ENCODE measurements around the gene ATXN3L. TPM values are rescaled to one million over a fixed set of nuclear protein-coding genes. Genes with fewer than 3 reads are reported as not detected.
A peak's percentile ranks its signal among the peaks of the same experiment; 100 is the strongest.

The ATXN3L gene
- total and polyA plus RNA-seq, 4 donors = not detected

DNA sequence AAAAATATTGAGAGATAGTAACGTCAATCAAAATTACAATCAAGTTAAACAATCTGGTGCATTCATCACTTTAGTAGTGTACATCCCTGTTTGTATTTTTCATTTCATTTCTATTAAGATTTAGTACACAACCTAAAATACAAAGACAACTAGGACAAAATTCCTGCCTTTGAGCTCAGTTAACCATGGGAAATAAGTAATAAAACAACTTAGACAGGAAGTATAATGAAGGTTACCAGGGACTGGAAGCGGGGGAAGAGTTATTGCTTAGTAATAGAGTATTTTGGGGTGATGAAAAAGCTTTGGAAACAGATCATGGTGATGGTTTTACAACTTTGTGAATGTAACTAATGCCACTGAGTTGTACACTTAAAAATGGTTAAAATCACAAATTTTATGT lies 25.6 kb upstream of the ATXN3L start:
- no peak for DNase-seq
- no peak overlapping the region for H3K27ac ChIP-seq (ENCODE audit: low read depth in 1 of 2, low read length in 2 of 2)
- H3K4me1 ChIP-seq (ENCODE audit: control insufficient read depth in 1 of 2, insufficient read depth in 2 of 2, low read length in 2 of 2) = no peaks in the 10 kb centered on the region
- no peak overlapping the region for H3K4me3 ChIP-seq (ENCODE audit: low read length in 2 of 2)
- ATAC-seq (ENCODE audit: low FRiP score) = no peak
- intact Hi-C loops (cut with DNase I) = no loop called here
- H3K27me3 ChIP-seq (ENCODE audit: control insufficient read depth in 1 of 2, insufficient read depth in 2 of 2, low read length in 1 of 2) = no peaks in the 10 kb centered on the region
- no peaks in the 10 kb centered on the region for H3K9me3 ChIP-seq (ENCODE audit: control insufficient read depth, low read length)
- H3K36me3 ChIP-seq (ENCODE audit: control insufficient read depth in 1 of 2, insufficient read depth in 2 of 2, low read length in 1 of 2) = no peaks in the 10 kb centered on the region
- WGBS, 2 donors = 80 to 97% methylated on average over 2 of the region's 2 CpGs

DNA sequence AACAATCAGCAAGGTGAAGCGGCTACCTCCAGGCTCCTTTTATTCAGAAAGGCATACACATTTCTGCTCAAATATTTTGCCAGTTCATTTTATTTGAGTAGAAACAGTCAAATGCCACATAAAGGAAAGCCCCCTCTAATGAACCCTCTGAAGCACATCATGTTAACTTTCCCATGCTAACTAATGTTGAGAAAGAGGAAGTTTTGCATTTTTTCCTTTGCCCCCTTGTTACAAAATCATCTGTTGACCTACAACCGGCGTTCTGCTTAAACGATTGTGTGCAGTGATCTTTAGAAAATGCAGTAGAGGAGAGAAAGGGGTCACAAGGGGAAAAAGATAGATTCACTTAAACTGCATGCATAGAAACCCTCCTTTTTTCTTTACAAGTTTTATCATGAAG lies 25.2 kb upstream of the ATXN3L start:
- no peak overlapping the region for H3K4me3 ChIP-seq (ENCODE audit: low read length in 2 of 2)
- WGBS, 2 donors = 89 to 92% methylated on average over 4 of the region's 4 CpGs
- H3K27ac ChIP-seq (ENCODE audit: low read depth in 1 of 2, low read length in 2 of 2) = no peak overlapping the region

DNA sequence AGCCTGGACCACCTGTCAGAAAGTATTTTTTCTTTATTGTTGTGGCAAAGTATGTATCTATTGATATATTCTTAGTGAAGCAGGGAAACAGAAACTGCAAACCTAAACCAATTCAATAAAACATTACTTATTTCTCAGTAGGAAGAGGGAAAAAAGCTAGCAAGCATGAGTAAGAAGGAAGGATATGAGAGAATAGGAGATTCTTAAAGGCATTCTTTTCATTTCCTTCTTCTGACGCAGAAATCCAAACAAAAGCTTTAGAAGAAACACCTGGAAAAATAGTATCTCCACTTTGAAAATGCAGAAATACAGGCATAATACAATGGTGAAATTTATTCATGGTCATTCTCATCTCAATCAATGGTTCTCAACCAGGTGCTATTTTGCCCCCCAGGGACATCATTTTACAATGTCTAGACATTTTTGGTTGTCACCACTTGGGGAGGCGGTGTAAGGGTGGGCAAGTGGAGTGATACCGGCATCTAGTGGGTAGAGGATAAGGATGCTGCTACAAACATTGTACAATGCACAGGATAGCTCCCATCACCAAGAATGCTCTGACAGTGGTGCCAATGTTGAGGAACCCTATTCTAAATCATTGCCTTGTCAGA lies 21.7 kb upstream of the ATXN3L start:
- Histone ChIP-seq H3K27me3 (ENCODE audit: control insufficient read depth in 1 of 2, insufficient read depth in 2 of 2, low read length in 1 of 2) (no peaks in the 10 kb centered on the region), H3K27ac (ENCODE audit: low read depth in 1 of 2, low read length in 2 of 2) (no peak overlapping the region), H3K9me3 (ENCODE audit: control insufficient read depth, low read length) (no peaks in the 10 kb centered on the region), H3K4me1 (ENCODE audit: control insufficient read depth in 1 of 2, insufficient read depth in 2 of 2, low read length in 2 of 2) (no peaks in the 10 kb centered on the region), H3K4me3 (ENCODE audit: low read length in 2 of 2) (no peak overlapping the region), H3K36me3 (ENCODE audit: control insufficient read depth in 1 of 2, insufficient read depth in 2 of 2, low read length in 1 of 2) (no peaks in the 10 kb centered on the region)
- DNase-seq = no peak
- intact Hi-C loops (cut with DNase I) = no loop called here
- no peak for ATAC-seq (ENCODE audit: low FRiP score)
- WGBS, 2 donors = 86 to 95% methylated on average over 3 of the region's 3 CpGs

More for the DNA sequence above, 25.2 kb upstream of the ATXN3L start:
- DNase-seq (no peak), ATAC-seq (ENCODE audit: low FRiP score) (no peak)
- H3K36me3 ChIP-seq (ENCODE audit: control insufficient read depth in 1 of 2, insufficient read depth in 2 of 2, low read length in 1 of 2) = no peaks in the 10 kb centered on the region
- intact Hi-C loops (cut with DNase I) = no loop called here
- no peaks in the 10 kb centered on the region for H3K4me1 ChIP-seq (ENCODE audit: control insufficient read depth in 1 of 2, insufficient read depth in 2 of 2, low read length in 2 of 2)
- no peaks in the 10 kb centered on the region for H3K27me3 ChIP-seq (ENCODE audit: control insufficient read depth in 1 of 2, insufficient read depth in 2 of 2, low read length in 1 of 2)
- H3K9me3 ChIP-seq (ENCODE audit: control insufficient read depth, low read length) = no peaks in the 10 kb centered on the region

DNA sequence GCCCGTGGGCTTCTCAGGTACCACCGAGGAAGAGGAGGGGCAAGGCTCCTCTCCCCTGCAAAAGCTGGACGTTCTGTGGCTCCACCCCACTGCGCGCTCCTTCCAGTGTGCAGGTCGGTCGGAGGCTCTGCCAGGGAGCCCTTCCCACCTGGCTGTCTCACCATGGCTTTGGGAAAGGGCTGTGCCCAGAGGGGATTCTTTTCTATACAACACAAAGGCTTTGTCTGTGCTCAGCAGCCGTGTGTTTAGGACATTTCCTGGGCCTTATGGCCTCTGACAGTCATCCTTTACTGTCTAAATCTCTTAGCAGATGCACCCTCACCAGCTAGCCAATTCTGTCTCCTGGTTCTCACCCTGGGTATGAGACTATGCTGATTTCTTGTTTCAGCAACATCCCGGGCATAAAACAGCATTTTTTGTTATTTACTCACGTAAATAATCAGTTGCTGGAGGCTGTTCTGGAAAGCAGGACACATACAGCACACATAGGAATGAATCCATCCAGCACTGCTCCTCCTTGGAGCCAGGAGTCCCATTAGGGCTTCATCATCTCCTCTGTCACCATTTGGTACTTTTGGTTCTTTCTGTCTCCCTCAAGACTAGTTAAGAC lies 20.4 kb upstream of the ATXN3L start:
- H3K4me1 ChIP-seq (ENCODE audit: control insufficient read depth in 1 of 2, insufficient read depth in 2 of 2, low read length in 2 of 2) = no peaks in the 10 kb centered on the region
- DNase-seq (no peak), ATAC-seq (ENCODE audit: low FRiP score) (peak; percentile 33)
- H3K36me3 ChIP-seq (ENCODE audit: control insufficient read depth in 1 of 2, insufficient read depth in 2 of 2, low read length in 1 of 2) = no peaks in the 10 kb centered on the region
- no peaks in the 10 kb centered on the region for H3K27me3 ChIP-seq (ENCODE audit: control insufficient read depth in 1 of 2, insufficient read depth in 2 of 2, low read length in 1 of 2)
- no peak overlapping the region for H3K27ac ChIP-seq (ENCODE audit: low read depth in 1 of 2, low read length in 2 of 2)
- no peak overlapping the region for H3K4me3 ChIP-seq (ENCODE audit: low read length in 2 of 2)
- intact Hi-C loops (cut with DNase I) = no loop called here
- no peaks in the 10 kb centered on the region for H3K9me3 ChIP-seq (ENCODE audit: control insufficient read depth, low read length)
- 60 to 95% methylated on average over 10 of the region's 10 CpGs for WGBS, 2 donors

DNA sequence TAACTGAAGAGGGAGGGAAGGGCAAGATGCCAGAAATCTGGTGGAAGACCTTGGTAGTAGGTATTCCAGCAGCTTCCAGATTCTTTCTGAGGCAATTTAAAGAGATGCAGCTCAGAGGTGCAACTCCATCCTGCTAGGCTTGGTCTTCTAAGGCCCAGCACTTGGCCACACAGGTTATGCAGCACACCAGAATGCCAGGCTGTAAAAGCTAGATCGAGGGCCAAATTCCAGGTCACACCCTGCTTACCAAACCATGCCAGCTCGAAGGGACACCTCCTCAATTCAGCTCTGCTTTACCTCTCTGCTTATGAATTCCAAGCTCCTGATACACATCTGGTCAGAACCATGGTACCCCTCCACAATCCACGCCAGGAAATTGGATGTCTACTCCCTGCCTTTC lies 19.8 kb upstream of the ATXN3L start:
- 66 to 85% methylated on average over 3 of the region's 3 CpGs for WGBS, 2 donors
- no peaks in the 10 kb centered on the region for H3K27me3 ChIP-seq (ENCODE audit: control insufficient read depth in 1 of 2, insufficient read depth in 2 of 2, low read length in 1 of 2)
- H3K4me3 ChIP-seq (ENCODE audit: low read length in 2 of 2) = no peak overlapping the region
- intact Hi-C loops (cut with DNase I) = no loop called here
- no peak overlapping the region for H3K27ac ChIP-seq (ENCODE audit: low read depth in 1 of 2, low read length in 2 of 2)
- H3K9me3 ChIP-seq (ENCODE audit: control insufficient read depth, low read length) = no peaks in the 10 kb centered on the region
- H3K36me3 ChIP-seq (ENCODE audit: control insufficient read depth in 1 of 2, insufficient read depth in 2 of 2, low read length in 1 of 2) = no peaks in the 10 kb centered on the region
- H3K4me1 ChIP-seq (ENCODE audit: control insufficient read depth in 1 of 2, insufficient read depth in 2 of 2, low read length in 2 of 2) = no peaks in the 10 kb centered on the region
- ATAC-seq (ENCODE audit: low FRiP score) (no peak), DNase-seq (no peak)

DNA sequence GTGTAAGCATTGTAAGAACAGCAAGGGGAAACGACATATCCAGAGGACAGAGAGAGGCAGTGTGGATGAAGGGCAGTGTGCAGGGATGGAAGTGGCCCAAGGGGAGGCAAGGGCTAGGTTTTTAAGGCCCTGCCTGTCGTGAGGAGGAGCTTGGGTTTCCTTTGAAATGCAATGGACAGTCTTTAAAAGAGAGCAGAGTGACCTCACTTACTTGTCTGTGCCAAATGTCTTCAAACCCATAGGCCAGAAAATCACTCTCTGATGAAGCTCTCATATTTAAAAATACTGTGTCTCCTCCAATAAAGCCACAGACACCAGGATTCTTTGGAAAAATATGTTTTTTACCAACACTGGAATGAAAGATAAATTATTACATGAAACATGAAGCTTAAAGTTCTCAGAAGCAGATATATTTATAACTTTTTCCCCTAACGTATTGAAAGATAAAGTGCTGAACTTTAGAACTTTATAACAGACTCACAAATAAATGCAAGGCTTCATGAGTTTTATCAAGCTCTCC lies 19.2 kb upstream of the ATXN3L start:
- no peaks in the 10 kb centered on the region for H3K9me3 ChIP-seq (ENCODE audit: control insufficient read depth, low read length)
- H3K4me1 ChIP-seq (ENCODE audit: control insufficient read depth in 1 of 2, insufficient read depth in 2 of 2, low read length in 2 of 2) = no peaks in the 10 kb centered on the region
- H3K27me3 ChIP-seq (ENCODE audit: control insufficient read depth in 1 of 2, insufficient read depth in 2 of 2, low read length in 1 of 2) = no peaks in the 10 kb centered on the region
- intact Hi-C loops (cut with DNase I) = no loop called here
- ATAC-seq (ENCODE audit: low FRiP score) (no peak), DNase-seq (no peak)
- H3K4me3 ChIP-seq (ENCODE audit: low read length in 2 of 2) = no peak overlapping the region
- no peaks in the 10 kb centered on the region for H3K36me3 ChIP-seq (ENCODE audit: control insufficient read depth in 1 of 2, insufficient read depth in 2 of 2, low read length in 1 of 2)
- 21 to 31% methylated on average over 3 of the region's 3 CpGs for WGBS, 2 donors
- no peak overlapping the region for H3K27ac ChIP-seq (ENCODE audit: low read depth in 1 of 2, low read length in 2 of 2)

DNA sequence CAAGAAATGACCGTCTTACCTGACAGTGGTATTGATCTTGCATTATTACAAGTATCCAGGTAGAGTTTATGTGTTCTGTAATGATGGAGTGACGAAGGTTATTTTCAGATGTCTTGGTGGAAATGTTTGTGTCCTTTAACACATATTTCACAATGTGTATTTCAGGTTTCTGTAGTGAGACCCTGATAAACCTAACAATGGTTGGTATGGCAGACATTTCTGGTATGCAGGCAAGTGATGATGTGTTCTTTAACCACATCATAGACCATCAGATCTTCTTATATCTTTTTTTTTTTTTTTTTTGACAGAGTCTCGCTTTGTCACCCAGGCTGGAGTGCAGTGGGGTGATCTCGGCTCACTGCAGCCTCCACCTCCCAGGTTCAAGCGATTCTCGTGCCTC lies 14.6 kb upstream of the ATXN3L start:
- Histone ChIP-seq H3K4me1 (ENCODE audit: control insufficient read depth in 1 of 2, insufficient read depth in 2 of 2, low read length in 2 of 2) (no peaks in the 10 kb centered on the region), H3K4me3 (ENCODE audit: low read length in 2 of 2) (no peak overlapping the region), H3K9me3 (ENCODE audit: control insufficient read depth, low read length) (no peaks in the 10 kb centered on the region), H3K27me3 (ENCODE audit: control insufficient read depth in 1 of 2, insufficient read depth in 2 of 2, low read length in 1 of 2) (no peaks in the 10 kb centered on the region), H3K36me3 (ENCODE audit: control insufficient read depth in 1 of 2, insufficient read depth in 2 of 2, low read length in 1 of 2) (no peaks in the 10 kb centered on the region), H3K27ac (ENCODE audit: low read depth in 1 of 2, low read length in 2 of 2) (no peak overlapping the region)
- ATAC-seq (ENCODE audit: low FRiP score) (no peak), DNase-seq (no peak)
- intact Hi-C loops (cut with DNase I) = no loop called here
- 84 to 99% methylated on average over 6 of the region's 6 CpGs for WGBS, 2 donors

DNA sequence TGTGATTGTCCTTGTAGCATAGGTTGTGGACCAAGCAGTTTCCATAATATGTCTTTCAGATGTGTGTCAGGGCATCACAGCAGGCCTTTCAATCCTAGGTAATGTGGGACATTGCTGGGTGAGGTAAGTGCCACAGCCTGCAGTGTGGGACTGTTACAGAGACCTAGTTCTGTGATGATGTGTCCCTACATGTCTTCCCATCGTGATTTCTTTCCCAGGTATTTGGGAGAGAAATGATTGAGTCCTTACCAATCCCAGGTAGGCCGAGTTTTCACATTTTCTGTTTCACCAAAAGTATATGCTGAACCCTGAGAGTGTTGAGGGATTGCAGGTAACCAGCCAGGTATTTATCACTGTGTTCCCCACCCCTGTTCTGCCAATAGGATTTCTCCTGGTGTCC lies 10.6 kb upstream of the ATXN3L start:
- no peak for ATAC-seq (ENCODE audit: low FRiP score)
- Histone ChIP-seq H3K36me3 (ENCODE audit: control insufficient read depth in 1 of 2, insufficient read depth in 2 of 2, low read length in 1 of 2) (no peaks in the 10 kb centered on the region), H3K4me3 (ENCODE audit: low read length in 2 of 2) (no peak overlapping the region), H3K9me3 (ENCODE audit: control insufficient read depth, low read length) (no peaks in the 10 kb centered on the region), H3K27ac (ENCODE audit: low read depth in 1 of 2, low read length in 2 of 2) (no peak overlapping the region), H3K27me3 (ENCODE audit: control insufficient read depth in 1 of 2, insufficient read depth in 2 of 2, low read length in 1 of 2) (no peaks in the 10 kb centered on the region), H3K4me1 (ENCODE audit: control insufficient read depth in 1 of 2, insufficient read depth in 2 of 2, low read length in 2 of 2) (no peaks in the 10 kb centered on the region)
- 71 to 97% methylated on average over 2 of the region's 2 CpGs for WGBS, 2 donors
- intact Hi-C loops (cut with DNase I) = no loop called here
- DNase-seq = no peak

DNA sequence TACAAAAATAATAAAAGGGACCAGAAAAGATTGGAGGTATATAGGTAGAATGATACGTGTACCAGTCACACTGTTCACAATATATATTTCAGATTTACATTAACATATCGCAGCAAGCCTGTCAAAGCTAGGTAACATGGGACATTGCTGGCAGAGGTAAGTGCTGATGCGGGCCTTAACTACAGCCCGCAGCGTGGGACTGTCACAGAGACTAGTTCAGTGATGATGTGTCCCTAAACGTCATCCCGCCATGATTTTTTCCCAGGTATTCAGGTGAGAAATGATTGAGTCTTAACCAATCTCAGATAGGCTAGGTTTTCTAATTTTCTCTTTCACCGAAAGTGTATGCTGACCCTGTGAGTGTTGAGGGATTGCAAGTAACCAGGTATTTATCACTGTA lies 7.8 kb upstream of the ATXN3L start:
- no peaks in the 10 kb centered on the region for H3K36me3 ChIP-seq (ENCODE audit: control insufficient read depth in 1 of 2, insufficient read depth in 2 of 2, low read length in 1 of 2)
- intact Hi-C loops (cut with DNase I) = no loop called here
- WGBS, 2 donors = 92 to 97% methylated on average over 8 of the region's 8 CpGs
- H3K9me3 ChIP-seq (ENCODE audit: control insufficient read depth, low read length) = no peaks in the 10 kb centered on the region
- ATAC-seq (ENCODE audit: low FRiP score) = no peak
- no peaks in the 10 kb centered on the region for H3K27me3 ChIP-seq (ENCODE audit: control insufficient read depth in 1 of 2, insufficient read depth in 2 of 2, low read length in 1 of 2)
- DNase-seq = no peak
- H3K4me1 ChIP-seq (ENCODE audit: control insufficient read depth in 1 of 2, insufficient read depth in 2 of 2, low read length in 2 of 2) = no peaks in the 10 kb centered on the region
- H3K27ac ChIP-seq (ENCODE audit: low read depth in 1 of 2, low read length in 2 of 2) = no peak overlapping the region
- H3K4me3 ChIP-seq (ENCODE audit: low read length in 2 of 2) = no peak overlapping the region

All from aorta (tissue), 5 donors.